GM12874 (cell line): Measurements from ENCODE around the gene OPRD1.

Experiments used
- TF ChIP-seq, protein P1 (sequence below): IDR thresholded peaks from 2 replicates; pipeline ENCODE4 v1.5.1; 2011; ENCODE audit warnings: low read depth, mild to moderate bottlenecking, control low read depth, low read length, moderate library complexity; ENCODE audit not compliant: insufficient read depth

Gene OPRD1

DNA sequence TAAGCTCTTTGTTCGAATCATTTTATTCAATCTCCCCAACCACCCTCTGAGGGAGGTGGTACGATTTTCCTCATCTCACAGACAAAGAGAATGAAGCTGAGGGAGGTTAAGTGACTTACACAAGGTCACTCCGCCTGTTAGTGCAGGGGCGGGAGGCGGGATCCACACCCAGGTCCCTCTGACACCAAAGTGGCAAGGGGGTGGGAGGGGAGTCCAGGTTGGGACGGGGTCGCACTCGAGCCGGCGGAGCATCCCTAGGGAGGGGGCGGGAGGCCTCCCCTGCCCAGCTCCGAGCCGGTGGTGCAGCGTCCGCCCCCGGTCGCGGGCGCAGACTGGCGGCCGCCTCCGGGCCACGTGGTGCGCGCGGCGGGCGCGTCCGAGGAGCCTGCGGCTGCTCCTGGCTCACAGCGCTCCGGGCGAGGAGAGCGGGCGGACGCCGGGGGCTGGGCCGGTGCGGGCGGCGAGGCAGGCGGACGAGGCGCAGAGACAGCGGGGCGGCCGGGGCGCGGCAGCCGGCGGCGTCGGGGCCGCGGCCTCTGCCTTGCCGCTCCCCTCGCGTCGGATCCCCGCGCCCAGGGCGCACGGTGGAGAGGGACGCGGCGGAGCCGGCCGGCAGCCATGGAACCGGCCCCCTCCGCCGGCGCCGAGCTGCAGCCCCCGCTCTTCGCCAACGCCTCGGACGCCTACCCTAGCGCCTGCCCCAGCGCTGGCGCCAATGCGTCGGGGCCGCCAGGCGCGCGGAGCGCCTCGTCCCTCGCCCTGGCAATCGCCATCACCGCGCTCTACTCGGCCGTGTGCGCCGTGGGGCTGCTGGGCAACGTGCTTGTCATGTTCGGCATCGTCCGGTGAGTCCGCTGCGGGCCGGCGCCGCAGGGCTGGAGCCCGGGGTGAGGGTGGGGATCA, at the start of gene OPRD1:
Gene OPRD1, plus strand, starts transcription at position 405 of the 903 bp plus-strand sequence. Its CDS starts 214 bp downstream, at position 619.
- TF ChIP-seq, protein P1, sequence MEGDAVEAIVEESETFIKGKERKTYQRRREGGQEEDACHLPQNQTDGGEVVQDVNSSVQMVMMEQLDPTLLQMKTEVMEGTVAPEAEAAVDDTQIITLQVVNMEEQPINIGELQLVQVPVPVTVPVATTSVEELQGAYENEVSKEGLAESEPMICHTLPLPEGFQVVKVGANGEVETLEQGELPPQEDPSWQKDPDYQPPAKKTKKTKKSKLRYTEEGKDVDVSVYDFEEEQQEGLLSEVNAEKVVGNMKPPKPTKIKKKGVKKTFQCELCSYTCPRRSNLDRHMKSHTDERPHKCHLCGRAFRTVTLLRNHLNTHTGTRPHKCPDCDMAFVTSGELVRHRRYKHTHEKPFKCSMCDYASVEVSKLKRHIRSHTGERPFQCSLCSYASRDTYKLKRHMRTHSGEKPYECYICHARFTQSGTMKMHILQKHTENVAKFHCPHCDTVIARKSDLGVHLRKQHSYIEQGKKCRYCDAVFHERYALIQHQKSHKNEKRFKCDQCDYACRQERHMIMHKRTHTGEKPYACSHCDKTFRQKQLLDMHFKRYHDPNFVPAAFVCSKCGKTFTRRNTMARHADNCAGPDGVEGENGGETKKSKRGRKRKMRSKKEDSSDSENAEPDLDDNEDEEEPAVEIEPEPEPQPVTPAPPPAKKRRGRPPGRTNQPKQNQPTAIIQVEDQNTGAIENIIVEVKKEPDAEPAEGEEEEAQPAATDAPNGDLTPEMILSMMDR: no peak

DNA sequence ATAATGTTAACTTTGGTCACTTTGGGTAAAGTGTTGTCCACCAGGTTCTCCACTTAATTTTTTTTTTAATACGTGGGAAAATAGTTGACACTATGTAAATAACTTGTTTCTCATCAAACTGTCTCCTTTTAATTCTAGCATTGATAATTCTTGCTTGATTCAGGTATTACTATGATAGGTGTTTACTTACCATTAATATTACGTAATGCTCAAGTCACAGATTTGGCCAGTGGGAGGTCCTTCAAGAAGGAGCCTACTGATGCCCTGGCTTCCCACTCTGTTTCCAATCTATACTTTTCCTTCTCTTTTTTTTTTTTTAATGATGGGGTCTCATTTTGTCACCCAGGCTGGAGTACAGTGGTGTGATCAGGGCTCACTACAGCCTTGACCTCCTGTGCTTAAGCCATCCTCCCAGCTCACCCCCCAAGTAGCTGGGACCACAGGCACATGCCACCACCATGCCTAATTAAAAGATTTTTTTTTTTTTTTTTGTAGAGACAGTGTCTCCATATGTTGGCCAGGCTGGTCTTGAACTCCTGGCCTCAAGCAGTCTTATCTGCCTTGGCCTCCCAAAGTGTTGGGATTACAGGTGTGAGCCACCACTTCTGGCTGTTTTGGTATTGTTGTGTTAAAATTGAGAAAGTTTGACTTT, 45.3 kb upstream of the OPRD1 start:
- TF ChIP-seq, protein P1: no peak

DNA sequence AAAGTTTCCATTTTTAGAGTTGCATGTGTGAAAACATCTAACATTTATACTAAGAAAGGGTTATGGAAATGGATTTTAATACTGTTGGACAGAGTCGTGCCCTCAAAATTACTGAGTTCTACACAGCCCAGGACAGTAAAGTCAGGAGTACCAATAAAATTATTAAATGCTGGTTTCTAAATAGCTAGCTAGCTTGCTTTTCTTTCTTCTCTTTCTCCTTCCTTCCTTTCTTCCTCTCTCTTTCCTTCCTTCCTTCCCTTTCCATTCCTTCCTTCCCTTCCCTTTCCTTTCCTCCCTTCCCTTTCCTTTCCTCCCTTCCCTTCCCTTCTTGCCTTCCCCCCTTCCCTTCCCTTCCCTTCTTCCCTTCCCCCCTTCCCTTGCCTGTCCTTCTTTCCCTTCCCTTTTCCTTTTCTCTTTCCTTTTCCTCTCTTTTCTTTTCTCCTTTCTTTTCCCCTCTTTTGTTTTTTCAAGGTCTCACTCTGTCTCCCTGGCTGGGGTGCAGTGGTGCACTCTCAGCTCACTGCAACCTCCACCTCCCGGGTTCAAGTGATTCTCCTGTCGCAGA, 41.3 kb upstream of the OPRD1 start:
- TF ChIP-seq, protein P1: no peak

DNA sequence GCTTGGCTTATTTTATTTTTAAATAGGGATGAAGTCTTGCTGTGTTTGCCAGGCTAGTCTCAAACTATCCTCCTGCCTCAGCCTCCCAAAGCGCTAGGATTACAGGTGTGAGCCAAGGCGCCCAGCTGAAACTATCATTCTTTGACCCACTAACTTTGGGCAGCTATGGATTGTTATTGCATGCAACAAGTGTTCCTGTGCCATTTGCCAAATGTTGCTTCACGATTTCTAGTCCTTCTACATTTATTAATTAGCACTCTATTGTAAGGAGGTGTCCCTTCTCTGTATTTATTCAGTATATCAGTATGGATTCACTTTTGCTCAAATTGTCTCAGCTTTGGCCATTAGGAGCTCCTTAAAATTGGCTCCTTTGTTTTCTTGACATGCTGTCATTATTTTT, 38.9 kb upstream of the OPRD1 start:
- TF ChIP-seq, protein P1: no peak

DNA sequence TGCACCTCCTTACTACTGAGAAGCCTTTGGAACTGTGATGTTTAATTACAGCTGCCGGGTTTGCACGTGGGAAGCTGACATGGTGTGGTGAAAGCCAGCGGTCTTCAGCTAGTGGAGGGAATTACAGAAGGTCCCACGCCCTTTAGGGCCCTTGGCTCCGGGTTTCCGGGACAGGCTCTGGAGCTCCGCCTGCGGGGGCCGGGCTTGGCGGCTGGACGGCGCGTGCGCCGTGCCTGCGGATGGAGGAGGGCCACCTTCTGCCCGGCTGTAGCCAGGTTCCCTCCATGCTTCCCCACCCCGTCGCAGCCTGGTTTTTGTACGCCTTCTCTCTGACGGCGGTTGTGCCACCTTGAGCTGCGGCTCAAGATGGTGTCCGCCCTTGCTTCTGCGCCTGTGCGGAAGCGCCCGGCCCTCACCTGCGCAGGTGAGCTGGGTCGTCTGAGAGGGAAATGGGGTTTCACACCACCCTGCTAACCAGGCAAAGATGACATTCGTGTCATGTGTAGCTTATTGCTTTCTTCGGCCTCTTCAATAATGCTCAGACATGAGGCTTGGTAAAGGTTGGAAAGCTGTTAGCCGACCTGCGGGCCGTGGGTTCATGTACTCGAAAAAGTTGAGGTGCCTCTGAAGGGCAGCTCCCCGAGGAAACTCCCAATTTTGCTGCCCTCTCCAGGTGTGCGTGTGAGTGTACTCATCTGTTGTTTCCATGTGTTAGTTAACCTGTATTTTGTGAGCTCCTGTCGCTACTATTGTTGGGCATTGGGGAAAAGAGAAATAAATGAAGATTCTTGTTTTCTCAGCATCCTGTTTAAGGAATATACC, 36.6 kb upstream of the OPRD1 start:
- TF ChIP-seq, protein P1: no peak

DNA sequence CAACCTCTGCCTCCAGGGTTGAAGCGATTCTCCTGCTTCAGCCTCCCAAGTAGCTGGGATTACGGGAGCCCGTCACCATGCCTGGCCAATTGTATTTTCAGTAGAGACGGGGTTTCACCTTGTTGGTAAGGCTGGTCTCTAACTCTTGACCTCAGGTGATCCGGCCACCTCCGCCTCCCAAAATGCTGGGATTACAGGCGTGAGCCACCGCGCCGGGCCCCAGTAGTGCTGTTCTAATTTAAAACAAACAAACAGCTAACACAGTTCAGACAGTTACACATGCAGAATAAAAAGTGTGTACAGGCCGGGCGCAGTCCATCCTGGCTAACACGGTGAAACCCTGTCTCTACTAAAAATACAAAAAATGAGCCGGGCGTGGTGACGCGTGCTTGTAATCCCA, 35.6 kb upstream of the OPRD1 start:
- TF ChIP-seq, protein P1: no peak

DNA sequence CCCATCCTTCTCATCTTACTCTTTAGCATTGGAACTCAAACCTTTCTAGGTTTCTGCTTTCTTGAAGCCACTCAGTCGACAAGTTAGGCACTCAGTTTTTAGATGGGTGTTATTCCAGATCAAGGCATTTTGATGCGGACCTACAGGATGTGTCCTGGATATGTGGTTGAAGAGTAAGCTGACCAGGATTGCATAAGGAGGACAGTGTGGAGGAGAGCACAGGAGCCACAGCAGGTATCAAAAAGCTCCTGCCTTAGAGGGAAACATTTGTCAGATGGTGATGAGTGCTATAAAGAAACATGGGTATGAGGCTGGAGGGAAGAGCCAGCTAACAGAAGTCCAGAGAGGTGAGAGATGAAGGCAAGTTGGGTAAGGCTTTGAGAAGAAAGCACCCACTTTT, 33.9 kb upstream of the OPRD1 start:
- TF ChIP-seq, protein P1: no peak
